HFFc6 (cell line): ENCODE results near the gene NR5A2. TPM values are rescaled to one million over a fixed set of nuclear protein-coding genes. Genes with fewer than 3 reads are reported as not detected.

Source experiments
- DNase-seq: peaks from one replicate; pipeline ENCODE4 v3.0.0-alpha.2; 2018
- H3K27ac Mint-ChIP-seq: 2 replicates; pipeline ENCODE4 v1.8.0; 2020; ENCODE audit warnings: mild to moderate bottlenecking, mixed read lengths
- H3K27me3 Mint-ChIP-seq: 2 replicates; pipeline ENCODE4 v1.8.0; 2021; ENCODE audit warnings: mild to moderate bottlenecking, moderate library complexity, mixed read lengths; ENCODE audit not compliant: insufficient read depth
- H3K36me3 Mint-ChIP-seq: 2 replicates; pipeline ENCODE4 v1.8.0; 2021; ENCODE audit warnings: low read depth, mixed read lengths
- H3K4me1 Mint-ChIP-seq: 2 replicates; pipeline ENCODE4 v1.8.0; 2020; ENCODE audit warnings: low read depth, mixed read lengths
- H3K4me3 Mint-ChIP-seq: 2 replicates; pipeline ENCODE4 v1.8.0; 2020; ENCODE audit warnings: mild to moderate bottlenecking, moderate library complexity, mixed read lengths
- H3K9me3 Mint-ChIP-seq: 2 replicates; pipeline ENCODE4 v1.8.0; 2020; ENCODE audit warnings: mild to moderate bottlenecking, mixed read lengths
- total RNA-seq, 6 experiments: library from RNA; stranded (reverse); fragmentation: NEBNext Ultra II Directional; extraction: Animal tissue kit (Norgen Biotek cat#: 25700); gene quantifications; 2 replicates in 1 of 6; 3 replicates in 5 of 6; pipeline ENCODE4 v1.2.3, GENCODE V29; 2021
- TF ChIP-seq, protein P1 (sequence below): fragments of 200-600 bp; sonication (generic); IDR thresholded peaks from 2 replicates; pipeline ENCODE4 v1.5.0; 2021; ENCODE audit warnings: antibody characterized with exemption, mild to moderate bottlenecking

Gene NR5A2
- total RNA-seq, 6 experiments from 2014 or later = 0.09 to 1.9 (median 0.97) TPM

DNA sequence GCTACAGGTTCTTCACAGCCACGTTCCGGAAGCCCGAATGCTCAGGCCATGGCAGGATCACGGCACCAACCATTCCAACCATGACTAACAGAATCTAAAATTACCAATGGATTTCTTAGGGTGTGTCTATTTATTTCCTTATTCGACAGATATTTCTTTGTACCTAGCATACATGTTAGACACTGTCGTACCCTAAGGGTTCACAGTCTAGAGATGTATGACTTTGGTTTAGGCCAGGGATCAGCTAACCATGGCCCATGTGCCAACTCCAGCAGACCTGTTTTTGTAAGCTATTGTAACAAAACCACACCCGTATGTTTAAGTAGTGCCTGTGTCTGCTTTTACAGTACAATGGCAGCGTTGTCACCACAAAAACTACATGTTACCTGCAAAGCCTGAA lies 167.0 kb downstream of the NR5A2 start:
- no peak for DNase-seq
- Mint-ChIP-seq H3K27me3 (peaks cover 3% of the 10 kb centered on the region; the same call in 1 of the 2 replicates), H3K36me3 (0 out of 2 replicates have a peak, but pooled peaks cover 4% of the 10 kb centered on the region), H3K4me3 (no peak overlapping the region), H3K27ac (no peak overlapping the region), H3K9me3 (peaks cover 4% of the 10 kb centered on the region; the same call in 1 of the 2 replicates), H3K4me1 (peaks cover 12% of the 10 kb centered on the region)
- TF ChIP-seq, protein P1, sequence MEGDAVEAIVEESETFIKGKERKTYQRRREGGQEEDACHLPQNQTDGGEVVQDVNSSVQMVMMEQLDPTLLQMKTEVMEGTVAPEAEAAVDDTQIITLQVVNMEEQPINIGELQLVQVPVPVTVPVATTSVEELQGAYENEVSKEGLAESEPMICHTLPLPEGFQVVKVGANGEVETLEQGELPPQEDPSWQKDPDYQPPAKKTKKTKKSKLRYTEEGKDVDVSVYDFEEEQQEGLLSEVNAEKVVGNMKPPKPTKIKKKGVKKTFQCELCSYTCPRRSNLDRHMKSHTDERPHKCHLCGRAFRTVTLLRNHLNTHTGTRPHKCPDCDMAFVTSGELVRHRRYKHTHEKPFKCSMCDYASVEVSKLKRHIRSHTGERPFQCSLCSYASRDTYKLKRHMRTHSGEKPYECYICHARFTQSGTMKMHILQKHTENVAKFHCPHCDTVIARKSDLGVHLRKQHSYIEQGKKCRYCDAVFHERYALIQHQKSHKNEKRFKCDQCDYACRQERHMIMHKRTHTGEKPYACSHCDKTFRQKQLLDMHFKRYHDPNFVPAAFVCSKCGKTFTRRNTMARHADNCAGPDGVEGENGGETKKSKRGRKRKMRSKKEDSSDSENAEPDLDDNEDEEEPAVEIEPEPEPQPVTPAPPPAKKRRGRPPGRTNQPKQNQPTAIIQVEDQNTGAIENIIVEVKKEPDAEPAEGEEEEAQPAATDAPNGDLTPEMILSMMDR = no peak

DNA sequence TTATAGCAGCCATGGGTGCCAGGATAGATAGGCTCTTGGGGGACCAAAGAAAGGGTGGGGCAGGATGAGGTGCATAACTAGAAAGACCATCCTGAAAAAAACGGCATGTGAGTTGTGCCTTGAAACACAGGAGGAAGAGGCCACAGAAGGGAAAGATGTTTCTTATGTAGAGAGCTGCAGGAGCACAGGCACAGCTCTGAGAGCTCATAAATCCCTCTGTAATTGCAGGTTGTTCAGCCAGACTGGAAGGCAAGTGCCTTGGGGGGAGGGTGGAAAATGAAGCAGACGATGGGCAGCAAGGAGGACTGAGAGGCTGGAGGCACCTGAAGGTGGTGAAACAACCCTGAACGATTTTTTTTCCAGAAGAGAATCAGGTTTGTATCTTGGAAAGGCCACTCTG lies 170.7 kb downstream of the NR5A2 start:
- no peaks in the 10 kb centered on the region; the same call in 1 of the 2 replicates for H3K36me3 Mint-ChIP-seq
- DNase-seq = no peak
- TF ChIP-seq, protein P1 = no peak
- H3K27me3 Mint-ChIP-seq = peaks cover 3% of the 10 kb centered on the region; the same call in 1 of the 2 replicates
- H3K4me3 Mint-ChIP-seq = no peak overlapping the region
- H3K4me1 Mint-ChIP-seq = peaks cover 12% of the 10 kb centered on the region
- H3K9me3 Mint-ChIP-seq = no peaks in the 10 kb centered on the region
- no peak overlapping the region for H3K27ac Mint-ChIP-seq

DNA sequence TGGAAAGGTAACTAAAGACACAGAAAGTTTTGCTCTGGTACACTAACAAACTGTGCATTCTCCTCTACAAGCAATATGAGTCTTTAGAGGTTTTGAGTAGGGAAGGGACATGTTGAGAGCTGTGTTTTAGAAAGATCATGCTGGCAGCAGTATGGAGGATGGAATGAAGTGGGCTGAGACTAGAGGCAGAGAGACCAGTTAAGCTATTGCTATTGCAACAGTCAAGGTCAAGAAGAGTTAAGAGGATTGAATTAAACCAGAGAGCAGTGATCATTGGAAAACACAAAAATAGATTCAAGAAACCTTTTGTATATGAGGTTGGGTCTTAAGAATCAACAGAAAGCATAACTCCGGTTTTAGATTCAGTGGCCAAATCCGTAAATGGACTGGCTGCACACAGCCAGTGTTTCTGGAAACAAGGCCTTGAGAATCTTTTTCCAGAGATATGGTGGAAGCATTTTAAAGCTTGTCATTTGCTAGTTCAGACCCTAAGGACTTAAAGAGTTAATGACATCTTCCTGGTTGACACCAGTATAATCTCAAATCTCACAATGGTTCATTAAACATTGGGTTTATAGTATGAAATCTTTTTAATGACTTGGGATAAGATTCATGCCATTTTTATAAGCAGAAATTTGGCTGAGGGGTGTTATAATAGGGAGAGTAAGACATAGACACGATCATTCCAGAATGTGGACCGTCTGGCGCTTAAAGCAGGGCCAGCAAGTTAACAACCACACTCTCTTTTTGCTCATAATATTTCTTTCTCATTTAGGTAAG lies 177.9 kb downstream of the NR5A2 start:
- Mint-ChIP-seq H3K4me3 (no peak overlapping the region), H3K27me3 (no peaks in the 10 kb centered on the region), H3K4me1 (peaks cover 48% of the 10 kb centered on the region), H3K36me3 (peaks cover 5% of the 10 kb centered on the region), H3K9me3 (no peaks in the 10 kb centered on the region), H3K27ac (peak overlapping the region; percentile 87)
- TF ChIP-seq, protein P1 = no peak
- DNase-seq = no peak

DNA sequence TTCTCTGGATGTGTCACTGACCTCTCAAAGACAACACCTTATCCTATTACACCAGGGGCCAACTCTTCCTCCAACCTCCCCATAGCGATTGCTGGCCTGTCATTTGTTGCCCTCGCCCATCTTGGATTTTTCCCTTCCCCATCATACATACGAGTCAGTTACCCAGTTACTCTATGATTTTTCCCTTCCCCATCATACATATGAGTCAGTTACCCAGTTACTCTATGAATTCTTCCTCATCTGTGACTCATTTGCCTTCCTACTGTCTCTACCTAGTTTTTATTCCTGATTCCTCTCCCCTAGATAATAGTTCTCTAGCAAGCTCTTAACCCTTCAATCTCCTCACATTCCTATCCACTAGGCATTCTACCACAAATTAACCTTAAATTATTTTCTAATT lies 178.8 kb downstream of the NR5A2 start:
- Mint-ChIP-seq H3K36me3 (peaks cover 5% of the 10 kb centered on the region), H3K27me3 (no peaks in the 10 kb centered on the region), H3K9me3 (no peaks in the 10 kb centered on the region), H3K27ac (peak overlapping the region; percentile 87), H3K4me1 (peaks cover 54% of the 10 kb centered on the region), H3K4me3 (peak overlapping the region; percentile 10)
- DNase-seq = peak; percentile 87
- TF ChIP-seq, protein P1 = no peak

DNA sequence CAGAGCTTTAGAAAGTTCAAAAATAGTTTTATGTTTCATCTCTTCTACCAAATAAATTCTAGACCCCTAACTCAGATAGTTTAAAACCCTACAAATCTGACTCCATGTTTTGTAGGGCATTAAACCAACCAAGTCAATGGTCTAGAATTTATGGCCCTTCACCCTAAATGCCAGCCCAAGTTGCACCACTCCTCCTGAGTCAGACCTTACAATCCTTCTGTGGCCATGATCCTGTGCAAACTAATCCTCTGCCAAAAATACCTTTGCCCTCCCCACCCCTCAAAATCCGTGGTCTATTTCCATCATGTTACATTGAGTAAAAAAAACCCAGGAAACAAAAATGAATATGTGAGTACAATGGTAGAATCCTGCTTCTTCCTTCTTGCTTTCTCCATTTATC lies 179.3 kb downstream of the NR5A2 start:
- no peaks in the 10 kb centered on the region for H3K9me3 Mint-ChIP-seq
- H3K4me3 Mint-ChIP-seq = peak overlapping the region; percentile 10; the same call in 1 of the 2 replicates
- DNase-seq = no peak
- no peaks in the 10 kb centered on the region for H3K27me3 Mint-ChIP-seq
- H3K27ac Mint-ChIP-seq = peak overlapping the region; percentile 87
- peaks cover 5% of the 10 kb centered on the region for H3K36me3 Mint-ChIP-seq
- TF ChIP-seq, protein P1 = no peak
- peaks cover 58% of the 10 kb centered on the region for H3K4me1 Mint-ChIP-seq
